CD14-positive monocyte (primary cell): ENCODE results near the gene PARVB. TPM values are rescaled to one million over a fixed set of nuclear protein-coding genes. Genes with fewer than 3 reads are reported as not detected.
A peak's percentile ranks its signal among the peaks of the same experiment; 100 is the strongest.

ENCODE experiments used
- DNase-seq, 3 donors: peaks; one replicate each; pipeline ENCODE4 v3.0.0-alpha.2; 2011 to 2022
- H2AFZ ChIP-seq: 2 replicates; pipeline ENCODE4 v1.6.0; 2012; ENCODE audit warnings: mild to moderate bottlenecking, low read depth, low read length, inconsistent platforms; ENCODE audit not compliant: insufficient read depth, poor library complexity, severe bottlenecking
- H3K27ac ChIP-seq, 2 donors: 1 replicate in 1 of 2; 2 replicates in 1 of 2; pipeline ENCODE4 v1.5.1; 2012 to 2013; ENCODE audit warnings: low read length in 2 of 2, control low read depth in 1 of 2, inconsistent platforms in 1 of 2, low read depth in 1 of 2, mild to moderate bottlenecking in 1 of 2
- H3K27me3 ChIP-seq, 2 donors: one replicate each; pipeline versions ENCODE4 v1.6.0 to v1.6.1; 2011 to 2013; ENCODE audit warnings: low read length in 2 of 2; ENCODE audit not compliant: control insufficient read depth in 2 of 2, insufficient read depth in 2 of 2
- H3K36me3 ChIP-seq, 2 donors: replicated peaks in 1 of 2; 1 replicate in 1 of 2; 2 replicates in 1 of 2; pipeline versions ENCODE4 v1.5.1 to v1.6.1; 2012 to 2013; ENCODE audit warnings: low read length in 2 of 2, control low read depth in 1 of 2, inconsistent platforms in 1 of 2, mild to moderate bottlenecking in 1 of 2; ENCODE audit not compliant: insufficient read depth in 2 of 2, control insufficient read depth in 1 of 2
- H3K4me1 ChIP-seq, 2 donors: 1 replicate in 1 of 2; 2 replicates in 1 of 2; pipeline versions ENCODE4 v1.5.1 to v1.6.1; 2012 to 2013; ENCODE audit warnings: low read length in 2 of 2, control low read depth in 1 of 2, inconsistent platforms in 1 of 2, mild to moderate bottlenecking in 1 of 2, moderate library complexity in 1 of 2; ENCODE audit not compliant: insufficient read depth in 2 of 2, control insufficient read depth in 1 of 2
- H3K4me2 ChIP-seq: replicated peaks from 2 replicates; pipeline ENCODE3; 2012; ENCODE audit warnings: low read length, moderate library complexity, mild to moderate bottlenecking; ENCODE audit not compliant: poor library complexity, severe bottlenecking; ENCODE audit errors: extremely low read depth
- H3K4me3 ChIP-seq, 3 experiments: fragments of 200-600 bp in 1 of 3; sonication (generic) in 1 of 3; replicated peaks in 1 of 3; 1 replicate in 2 of 3; 2 replicates in 1 of 3; pipeline ENCODE4 v1.5.1; 2011 to 2013; ENCODE audit warnings: low read length in 3 of 3, mild to moderate bottlenecking in 3 of 3, control low read depth in 2 of 3, low read depth in 2 of 3, inconsistent platforms in 1 of 3, moderate library complexity in 1 of 3
- H3K79me2 ChIP-seq: 2 replicates; pipeline ENCODE4 v1.6.0; 2012; ENCODE audit warnings: mild to moderate bottlenecking, control low read depth, inconsistent platforms, low read length, moderate library complexity; ENCODE audit not compliant: insufficient read depth
- H3K9ac ChIP-seq: 2 replicates; pipeline ENCODE4 v1.6.0; 2017; ENCODE audit warnings: low read length, mild to moderate bottlenecking; ENCODE audit not compliant: insufficient read depth, poor library complexity, severe bottlenecking
- H3K9me3 ChIP-seq, 2 donors: replicated peaks in 1 of 2; 1 replicate in 1 of 2; 2 replicates in 1 of 2; pipeline versions ENCODE4 v1.5.1 to v1.6.1; 2012 to 2013; ENCODE audit warnings: low read length in 2 of 2, control low read depth in 1 of 2; ENCODE audit not compliant: control insufficient read depth in 1 of 2, insufficient read depth in 1 of 2
- H4K20me1 ChIP-seq: 2 replicates; pipeline ENCODE4 v1.6.0; 2012; ENCODE audit warnings: mild to moderate bottlenecking, low read length, control low read depth, moderate library complexity; ENCODE audit not compliant: insufficient read depth
- H3K27ac Mint-ChIP-seq, 7 donors: one replicate each; pipeline ENCODE4 v1.8.0; 2020; ENCODE audit warnings: mild to moderate bottlenecking in 7 of 7, mixed read lengths in 7 of 7, moderate library complexity in 6 of 7, inconsistent platforms in 2 of 7
- H3K27me3 Mint-ChIP-seq, 3 donors: one replicate each; pipeline ENCODE4 v1.8.0; 2021 to 2022; ENCODE audit warnings: low read depth in 3 of 3, mild to moderate bottlenecking in 3 of 3, mixed read lengths in 3 of 3, moderate library complexity in 3 of 3, inconsistent platforms in 1 of 3
- H3K36me3 Mint-ChIP-seq, 2 donors: one replicate each; pipeline ENCODE4 v1.8.0; 2020; ENCODE audit warnings: mixed read lengths in 2 of 2, inconsistent platforms in 1 of 2, mild to moderate bottlenecking in 1 of 2
- H3K4me1 Mint-ChIP-seq: one replicate; pipeline ENCODE4 v1.8.0; 2020; ENCODE audit warnings: mild to moderate bottlenecking, mixed read lengths
- H3K4me3 Mint-ChIP-seq, 2 donors: one replicate each; pipeline ENCODE4 v1.8.0; 2020; ENCODE audit warnings: mild to moderate bottlenecking in 2 of 2, mixed read lengths in 2 of 2, moderate library complexity in 1 of 2
- H3K9me3 Mint-ChIP-seq, 7 donors: one replicate each; pipeline ENCODE4 v1.8.0; 2020 to 2022; ENCODE audit warnings: mixed read lengths in 7 of 7, mild to moderate bottlenecking in 6 of 7, moderate library complexity in 6 of 7, inconsistent platforms in 2 of 7
- CTCF ChIP-seq: fragments of 200-600 bp; IDR thresholded peaks from one replicate; pipeline ENCODE4 v1.8.0; 2022; ENCODE audit warnings: antibody characterized with exemption, mild to moderate bottlenecking
- WGBS: methylation state at CpG from one replicate; pipeline ENCODE4 v1.1.5; 2013; ENCODE audit warnings: missing lambda C conversion rate; ENCODE audit not compliant: insufficient coverage; 5-methylcytosine and 5-hydroxymethylcytosine counted together
- intact Hi-C, 2 donors: fragments of 100-400 bp; cut with micrococcal nuclease; formaldehyde crosslinking; loops; one replicate each; pipeline versions ENCODE4 v1.15.0 to v1.15.1; 2023
- polyA plus RNA-seq, 3 donors: library from polyadenylated mRNA; depleted of rRNA in 1 of 3; unstranded in 2 of 3; stranded (reverse) in 1 of 3; fragments of 300-500 nt in 2 of 3; fragments of >200 nt in 1 of 3; fragmentation: Illumina TruSeq in 2 of 3; gene quantifications; 1 replicate in 2 of 3; 2 replicates in 1 of 3; pipeline ENCODE4 v1.2.3, GENCODE V29; 2012 to 2021

The PARVB gene
- polyA plus RNA-seq, 3 donors, result 13.4 to 38.5 (median 17.9) TPM

GRCh38 chr22:44209343-44209742 lies 185.2 kb downstream of the PARVB start:
- Histone ChIP-seq H4K20me1 (peaks cover 38% of the 10 kb centered on the region), H3K79me2 (no peaks in the 10 kb centered on the region), H3K9me3 (no peaks in the 10 kb centered on the region), H3K9ac (no peak overlapping the region), H3K27ac (no peak overlapping the region), H3K36me3 (peaks cover 20 to 31% of the 10 kb centered on the region in 2 donors), H3K4me3 (no peak overlapping the region), H3K4me2 (no peak overlapping the region), H3K4me1 (peaks cover 6 to 12% of the 10 kb centered on the region in 2 donors), H3K27me3 (no peaks in the 10 kb centered on the region), H2AFZ (no peak overlapping the region)
- DNase-seq, result no peak
- Mint-ChIP-seq H3K36me3 (peaks cover 23 to 24% of the 10 kb centered on the region in 2 donors), H3K4me1 (peaks cover 34% of the 10 kb centered on the region), H3K27me3 (no peaks in the 10 kb centered on the region), H3K9me3 (peaks cover 0 to 4% (median 0%) of the 10 kb centered on the region in 7 donors), H3K4me3 (no peak overlapping the region), H3K27ac (peak overlapping the region in 1 of 7 donors; percentile 4)
- intact Hi-C loops, result no loop called here
- 75% methylated on average over 2 of the region's 3 CpGs for WGBS
- no peak for TF ChIP-seq CTCF

- H3K27ac ChIP-seq, result no peak overlapping the region
- DNase-seq, result no peak
- Mint-ChIP-seq H3K9me3 (peaks cover 0 to 4% (median 0%) of the 10 kb centered on the region in 7 donors), H3K4me3 (peak overlapping the region in 1 of 2 donors; percentile 86), H3K36me3 (peaks cover 9 to 13% of the 10 kb centered on the region in 2 donors), H3K4me1 (peaks cover 32% of the 10 kb centered on the region), H3K27ac (peak overlapping the region in 4 of 7 donors; percentile 79 to 91 (median 87)), H3K27me3 (no peaks in the 10 kb centered on the region)
- H2AFZ ChIP-seq, result no peak overlapping the region
- no peak overlapping the region for H3K9ac ChIP-seq
- peaks cover 6 to 12% of the 10 kb centered on the region in 2 donors for H3K4me1 ChIP-seq
- no peaks in the 10 kb centered on the region for H3K27me3 ChIP-seq
- intact Hi-C loops, result no loop called here
- no peaks in the 10 kb centered on the region for H3K79me2 ChIP-seq
- H3K4me3 ChIP-seq, result no peak overlapping the region
- peaks cover 24% of the 10 kb centered on the region for H4K20me1 ChIP-seq
- TF ChIP-seq CTCF, result no peak
- H3K4me2 ChIP-seq, result no peak overlapping the region
- H3K9me3 ChIP-seq, result peaks cover 0 to 5% of the 10 kb centered on the region in 2 donors
- H3K36me3 ChIP-seq, result peaks cover 7 to 17% of the 10 kb centered on the region in 2 donors
- 100% methylated on average over 1 of the region's 4 CpGs for WGBS
Measured at GRCh38 chr22:44210722-44211121, 186.6 kb downstream of the PARVB start.
